DOHH2 (cell line): Measurements from ENCODE around the gene TMTC3.
A peak's percentile ranks its signal among the peaks of the same experiment; 100 is the strongest.
"Not testable (repeated sequence)": the region's sequence is repeated elsewhere in the genome, so short reads cannot be mapped to it uniquely, and the experiment has no call there.

ENCODE experiments used
- H3F3A ChIP-seq: fragments of 200-600 bp; sonication (generic), shearing (Covaris generic); 2 replicates; pipeline ENCODE4 v1.6.0; 2016; ENCODE audit warnings: antibody characterized with exemption, mild to moderate bottlenecking; ENCODE audit not compliant: control insufficient read depth, insufficient read depth
- H3K27ac ChIP-seq: fragments of 200-600 bp; sonication (generic); 2 replicates; pipeline ENCODE4 v1.5.1; 2014; ENCODE audit warnings: low read depth, mild to moderate bottlenecking, low read length, moderate library complexity
- H3K27me3 ChIP-seq: fragments of 200-600 bp; sonication (generic); 2 replicates; pipeline ENCODE4 v1.6.1; 2014; ENCODE audit warnings: mild to moderate bottlenecking, low read length, mixed read lengths; ENCODE audit not compliant: control insufficient read depth
- H3K36me3 ChIP-seq: fragments of 200-600 bp; sonication (generic); 2 replicates; pipeline ENCODE4 v1.6.1; 2014; ENCODE audit warnings: mild to moderate bottlenecking, low read length, moderate library complexity, mixed read lengths; ENCODE audit not compliant: control insufficient read depth
- H3K4me1 ChIP-seq: fragments of 200-600 bp; sonication (generic); 2 replicates; pipeline ENCODE4 v1.6.1; 2014; ENCODE audit warnings: mild to moderate bottlenecking, low read length, mixed read lengths; ENCODE audit not compliant: control insufficient read depth
- H3K4me2 ChIP-seq: fragments of 200-600 bp; sonication (generic); 2 replicates; pipeline ENCODE4 v1.6.0; 2014; ENCODE audit warnings: mild to moderate bottlenecking, low read length, moderate library complexity
- H3K4me3 ChIP-seq: fragments of 200-600 bp; sonication (generic); 2 replicates; pipeline ENCODE4 v1.5.1; 2014; ENCODE audit warnings: mild to moderate bottlenecking, low read length, mixed read lengths
- H3K79me2 ChIP-seq: fragments of 200-600 bp; sonication (generic); 2 replicates; pipeline ENCODE4 v1.6.1; 2014; ENCODE audit warnings: mild to moderate bottlenecking, low read length, mixed read lengths; ENCODE audit not compliant: control insufficient read depth
- H3K9me2 ChIP-seq: fragments of 200-600 bp; sonication (generic); replicated peaks from 2 replicates; pipeline ENCODE4 v1.6.1; 2014; ENCODE audit warnings: mild to moderate bottlenecking, low read length, mixed read lengths; ENCODE audit not compliant: control insufficient read depth
- H3K9me3 ChIP-seq: fragments of 200-600 bp; sonication (generic); 2 replicates; pipeline ENCODE4 v1.6.1; 2014; ENCODE audit warnings: antibody characterized with exemption, low read length, mixed read lengths; ENCODE audit not compliant: control insufficient read depth, insufficient read depth
- H4K20me1 ChIP-seq: fragments of 200-600 bp; sonication (generic); 2 replicates; pipeline ENCODE4 v1.6.0; 2014; ENCODE audit warnings: low read depth, mild to moderate bottlenecking, antibody characterized with exemption, low read length, moderate library complexity; ENCODE audit not compliant: control insufficient read depth, insufficient read depth
- EZH2phosphoT487 ChIP-seq: fragments of 200-600 bp; sonication (generic); IDR thresholded peaks from 2 replicates; pipeline ENCODE4 v1.6.1; 2017; ENCODE audit warnings: borderline replicate concordance, mild to moderate bottlenecking, antibody characterized with exemption, low read length, moderate library complexity, mixed read lengths
- TF ChIP-seq, protein P1 (sequence below): fragments of 200-600 bp; sonication (generic); IDR thresholded peaks from one replicate; pipeline ENCODE4 v1.5.1; 2014; ENCODE audit warnings: antibody characterized with exemption, mild to moderate bottlenecking, low read depth, low read length; ENCODE audit not compliant: poor library complexity, severe bottlenecking

TMTC3 gene

GRCh38 chr12:88139711-88140110 lies 2.4 kb upstream of the TMTC3 start:
- not testable (repeated sequence) for H3K4me2 ChIP-seq, H3K27ac ChIP-seq, H3K9me2 ChIP-seq, H3F3A ChIP-seq, H3K27me3 ChIP-seq, H3K9me3 ChIP-seq, H3K4me3 ChIP-seq, H4K20me1 ChIP-seq
- Histone ChIP-seq H3K36me3 (peaks cover 28% of the 10 kb centered on the region), H3K4me1 (peaks cover 25% of the 10 kb centered on the region), H3K79me2 (peaks cover 31% of the 10 kb centered on the region)

GRCh38 chr12:88141425-88141773 lies 708 bp upstream of the TMTC3 start:
- Histone ChIP-seq H3K27me3 (no peaks in the 10 kb centered on the region), H3K4me1 (peaks cover 30% of the 10 kb centered on the region), H3K4me3 (peak overlapping the region; percentile 77), H3K9me3 (no peaks in the 10 kb centered on the region), H3K79me2 (peaks cover 46% of the 10 kb centered on the region), H4K20me1 (no peaks in the 10 kb centered on the region; the same call in 1 of the 2 replicates), H3K27ac (no peak overlapping the region), H3K36me3 (peaks cover 20% of the 10 kb centered on the region), H3K4me2 (peak overlapping the region; percentile 78), H3F3A (no peaks in the 10 kb centered on the region), H3K9me2 (no peaks in the 10 kb centered on the region)
- TF ChIP-seq EZH2phosphoT487 = no peak
- TF ChIP-seq, protein P1, sequence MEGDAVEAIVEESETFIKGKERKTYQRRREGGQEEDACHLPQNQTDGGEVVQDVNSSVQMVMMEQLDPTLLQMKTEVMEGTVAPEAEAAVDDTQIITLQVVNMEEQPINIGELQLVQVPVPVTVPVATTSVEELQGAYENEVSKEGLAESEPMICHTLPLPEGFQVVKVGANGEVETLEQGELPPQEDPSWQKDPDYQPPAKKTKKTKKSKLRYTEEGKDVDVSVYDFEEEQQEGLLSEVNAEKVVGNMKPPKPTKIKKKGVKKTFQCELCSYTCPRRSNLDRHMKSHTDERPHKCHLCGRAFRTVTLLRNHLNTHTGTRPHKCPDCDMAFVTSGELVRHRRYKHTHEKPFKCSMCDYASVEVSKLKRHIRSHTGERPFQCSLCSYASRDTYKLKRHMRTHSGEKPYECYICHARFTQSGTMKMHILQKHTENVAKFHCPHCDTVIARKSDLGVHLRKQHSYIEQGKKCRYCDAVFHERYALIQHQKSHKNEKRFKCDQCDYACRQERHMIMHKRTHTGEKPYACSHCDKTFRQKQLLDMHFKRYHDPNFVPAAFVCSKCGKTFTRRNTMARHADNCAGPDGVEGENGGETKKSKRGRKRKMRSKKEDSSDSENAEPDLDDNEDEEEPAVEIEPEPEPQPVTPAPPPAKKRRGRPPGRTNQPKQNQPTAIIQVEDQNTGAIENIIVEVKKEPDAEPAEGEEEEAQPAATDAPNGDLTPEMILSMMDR = no peak

DNA sequence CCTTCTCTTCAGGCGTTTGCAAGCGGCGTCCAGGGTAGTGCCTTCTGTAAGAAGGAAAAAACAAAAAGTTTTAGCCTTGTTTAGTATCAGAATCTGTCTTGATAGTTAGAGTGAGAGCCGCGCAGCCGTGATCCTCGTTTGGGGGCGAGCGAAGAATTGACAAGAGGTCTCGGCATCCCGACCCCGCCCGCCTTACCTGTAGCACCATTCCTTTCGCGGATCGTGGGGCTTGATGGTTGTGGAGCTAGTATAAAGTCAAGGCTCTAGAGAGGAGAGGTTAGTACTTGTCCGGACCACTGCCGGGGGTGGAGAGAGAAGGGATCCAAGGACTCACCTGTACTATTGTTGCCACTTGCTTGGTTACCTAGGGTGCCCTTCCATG lies 494 bp downstream of the TMTC3 start:
- Histone ChIP-seq H3K4me1 (peaks cover 33% of the 10 kb centered on the region), H3K4me3 (peak overlapping the region; percentile 77), H4K20me1 (no peaks in the 10 kb centered on the region; the same call in 1 of the 2 replicates), H3K4me2 (peak overlapping the region; percentile 78), H3K79me2 (peaks cover 49% of the 10 kb centered on the region), H3K9me3 (no peaks in the 10 kb centered on the region), H3K36me3 (peaks cover 18% of the 10 kb centered on the region), H3K9me2 (no peaks in the 10 kb centered on the region), H3K27me3 (no peaks in the 10 kb centered on the region), H3F3A (no peaks in the 10 kb centered on the region), H3K27ac (no peak overlapping the region)
- TF ChIP-seq, protein P1 = no peak
- no peak for TF ChIP-seq EZH2phosphoT487

DNA sequence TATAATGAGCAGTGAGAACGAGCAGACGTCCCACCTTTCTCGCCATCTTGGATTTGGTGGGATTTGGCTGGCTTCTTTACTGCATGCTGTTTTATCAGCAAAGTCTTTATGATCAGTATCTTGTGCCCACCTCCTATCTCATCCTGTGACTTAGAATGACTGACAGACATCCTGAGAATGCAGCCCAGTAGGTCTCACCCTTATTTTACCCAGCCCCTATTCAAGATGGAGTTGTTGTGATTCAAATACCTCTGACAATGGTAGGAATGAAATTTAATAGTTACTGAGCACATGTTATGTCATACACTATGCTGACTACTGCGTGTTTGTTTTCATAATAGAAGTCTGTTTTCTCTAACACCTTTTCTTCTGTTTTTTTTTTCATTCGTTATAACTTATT lies 1.9 kb downstream of the TMTC3 start:
- no peak overlapping the region for H3K27ac ChIP-seq
- H3K4me1 ChIP-seq = peaks cover 33% of the 10 kb centered on the region
- peak overlapping the region; percentile 78; the same call in 1 of the 2 replicates for H3K4me2 ChIP-seq
- H3F3A ChIP-seq = no peaks in the 10 kb centered on the region
- no peaks in the 10 kb centered on the region for H3K9me2 ChIP-seq
- H3K27me3 ChIP-seq = no peaks in the 10 kb centered on the region
- 0 out of 2 replicates have a peak overlapping the region, but pooled peaks have one; percentile 77 for H3K4me3 ChIP-seq
- TF ChIP-seq, protein P1 = no peak
- TF ChIP-seq EZH2phosphoT487 = no peak
- H3K9me3 ChIP-seq = no peaks in the 10 kb centered on the region
- H3K79me2 ChIP-seq = peaks cover 49% of the 10 kb centered on the region
- no peaks in the 10 kb centered on the region; the same call in 1 of the 2 replicates for H4K20me1 ChIP-seq
- H3K36me3 ChIP-seq = peaks cover 11% of the 10 kb centered on the region
